G401 (cell line): ENCODE results near the gene SLX9. TPM values are rescaled to one million over a fixed set of nuclear protein-coding genes. Genes with fewer than 3 reads are reported as not detected.
"Not testable (repeated sequence)": the region's sequence is repeated elsewhere in the genome, so short reads cannot be mapped to it uniquely, and the experiment has no call there.

Source experiments
- DNase-seq: peaks from one replicate; pipeline ENCODE4 v3.0.0-alpha.2; 2015; ENCODE audit warnings: low spot score
- in situ Hi-C: cut with HindIII; loops from 2 replicates; pipeline ENCODE4 v1.10.0; 2016; ENCODE audit warnings: low sequenced_read_pairs, mixed read lengths
- total RNA-seq: library from RNA; depleted of rRNA; stranded (reverse); fragments of >200 nt; shearing (Covaris generic); gene quantifications from 2 replicates; pipeline ENCODE4 v1.2.3, GENCODE V29; 2014

SLX9 gene
- total RNA-seq, 1 experiment from 2014 or later = 48.2 TPM

GRCh38 chr21:44969066-44969670 lies 29.3 kb downstream of the SLX9 start:
- in situ Hi-C loops = no loop called here
- no peak for DNase-seq

DNA sequence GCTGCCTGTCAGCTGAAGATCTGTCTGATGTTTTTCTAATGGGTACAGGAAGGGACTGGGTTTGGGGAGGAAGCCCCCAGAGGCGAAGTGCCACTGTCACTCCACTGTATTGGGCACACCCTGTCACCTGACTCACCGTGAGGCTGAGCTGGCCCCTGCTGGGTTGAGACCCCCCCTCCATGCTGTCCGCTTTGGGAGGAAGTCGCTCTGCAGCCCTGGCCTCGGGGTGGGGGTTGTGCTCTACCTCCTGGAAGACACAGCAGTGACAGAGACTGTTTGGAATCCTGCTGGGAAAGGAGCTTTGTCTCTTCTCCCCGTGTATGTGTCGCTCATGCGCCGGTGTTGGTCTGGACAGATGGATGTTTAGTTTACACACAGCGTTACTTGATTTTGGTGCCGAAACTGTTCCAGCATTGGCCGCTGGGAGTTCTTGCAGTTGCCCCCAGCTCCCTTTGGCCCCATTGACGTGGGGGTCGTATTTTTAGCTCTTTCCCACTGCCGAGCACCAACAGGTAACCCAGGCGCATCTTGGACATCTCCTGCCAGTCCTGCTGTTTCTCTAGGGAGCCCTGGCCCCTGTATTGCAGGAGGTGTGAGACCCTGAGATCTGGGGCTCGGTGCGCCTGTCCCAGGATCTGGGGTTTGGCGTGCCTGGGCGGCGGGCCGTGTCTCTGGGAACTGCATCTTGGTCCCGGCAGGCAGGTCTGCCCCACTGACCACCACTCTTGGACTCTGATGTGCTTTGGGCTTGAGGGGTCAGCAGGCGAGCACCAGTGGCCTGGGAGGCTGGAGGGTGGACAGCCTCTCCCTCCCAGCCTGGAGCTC lies 30.3 kb downstream of the SLX9 start:
- DNase-seq = no peak
- in situ Hi-C loops = no loop called here

DNA sequence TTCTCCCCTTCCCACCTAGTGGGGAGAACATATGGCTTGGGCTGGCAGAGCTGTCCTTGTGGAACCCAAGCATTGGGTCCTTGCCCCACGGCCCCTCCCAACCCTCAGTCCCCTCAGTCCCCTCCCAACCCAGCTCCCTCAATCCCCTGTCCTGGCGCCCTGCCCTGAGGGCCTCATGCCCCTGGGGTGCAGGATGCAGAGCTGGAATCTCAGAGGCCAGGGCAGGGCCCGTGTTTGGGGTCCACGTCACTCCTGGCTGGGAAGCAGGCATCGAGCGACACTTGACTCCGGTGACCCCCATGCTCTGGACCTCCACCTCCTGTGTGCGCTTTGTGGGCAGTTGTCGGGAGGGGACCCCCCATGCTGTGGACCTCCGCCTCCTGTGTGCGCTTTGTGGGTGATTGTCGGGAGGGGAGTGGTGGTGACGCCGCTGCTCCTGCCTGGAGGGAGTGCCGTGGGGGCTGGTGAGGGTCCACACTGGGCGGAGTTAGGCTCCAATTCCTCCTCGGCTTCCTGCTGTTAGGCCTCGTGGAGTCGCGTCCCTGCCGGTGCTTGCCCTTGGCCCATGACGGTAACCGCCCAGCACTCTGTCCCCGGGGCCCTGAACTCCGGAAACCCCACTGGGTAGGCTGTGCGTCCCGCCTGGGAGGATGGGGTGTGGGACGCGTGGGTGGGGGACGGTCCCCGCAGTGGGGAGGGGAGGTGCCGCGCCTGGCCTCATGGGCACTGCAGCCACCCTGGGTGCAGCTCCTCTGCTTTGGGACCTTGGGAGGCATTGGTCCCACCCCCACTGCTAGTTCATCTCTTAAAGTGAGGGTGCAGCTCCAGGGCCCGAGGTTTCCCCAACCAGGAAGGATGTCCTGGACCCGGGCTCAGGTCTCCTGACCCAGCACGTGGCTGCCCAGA lies 31.2 kb downstream of the SLX9 start:
- in situ Hi-C loops = no loop called here
- no peak for DNase-seq

- no peak for DNase-seq
- in situ Hi-C loops = no loop called here
Observed at GRCh38 chr21:44971672-44971995, 31.8 kb downstream of the SLX9 start.

- no peak for DNase-seq
- in situ Hi-C loops = no loop called here
Observed at GRCh38 chr21:44972301-44972814, 32.5 kb downstream of the SLX9 start.

DNA sequence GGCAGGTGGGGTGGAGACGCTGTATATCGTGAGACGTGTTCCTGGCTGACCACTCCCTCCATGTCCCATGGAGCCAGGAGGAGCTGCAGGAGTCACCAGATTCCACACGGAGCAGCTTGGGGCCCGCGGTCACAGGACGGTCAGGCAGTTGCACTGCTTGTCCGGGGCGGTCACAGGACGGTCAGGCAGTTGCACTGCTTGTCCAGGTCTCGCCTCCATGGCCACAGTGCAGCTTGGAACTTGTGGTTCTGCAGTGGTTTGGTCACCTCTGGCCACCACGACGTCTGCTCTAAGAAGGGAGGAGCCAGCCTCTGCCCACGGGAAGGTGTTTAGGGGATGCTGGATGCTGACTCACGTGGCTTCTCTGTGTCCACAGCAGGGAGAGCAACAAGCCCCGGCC lies 33.0 kb downstream of the SLX9 start:
- in situ Hi-C loops = no loop called here
- no peak for DNase-seq

DNA sequence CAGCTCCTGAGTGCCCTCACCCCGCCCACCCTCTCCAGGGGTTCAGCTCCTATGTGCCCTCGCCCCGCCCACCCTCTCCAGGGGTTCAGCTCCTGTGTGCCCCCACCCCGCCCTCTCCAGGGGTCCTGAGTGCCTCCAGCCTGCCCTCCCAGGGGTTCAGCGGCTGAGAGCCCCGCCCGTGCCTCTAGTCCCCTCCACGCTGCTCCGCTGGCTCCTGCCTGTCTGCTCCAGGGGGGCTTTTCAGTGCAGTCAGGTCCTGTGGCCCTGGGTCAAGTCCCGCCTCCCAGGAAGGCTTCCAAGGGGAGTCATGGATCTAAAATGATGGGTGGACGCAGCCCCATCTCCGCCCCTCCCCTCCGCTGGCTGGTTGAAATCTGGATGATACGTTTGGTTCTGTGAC lies 33.8 kb downstream of the SLX9 start:
- in situ Hi-C loops = no loop called here
- DNase-seq = no peak

- in situ Hi-C loops = no loop called here
- no peak for DNase-seq
Observed at GRCh38 chr21:44974676-44975075, 34.8 kb downstream of the SLX9 start.

- DNase-seq = no peak
- in situ Hi-C loops = no loop called here
Observed at GRCh38 chr21:44975720-44976555, 36.1 kb downstream of the SLX9 start.

DNA sequence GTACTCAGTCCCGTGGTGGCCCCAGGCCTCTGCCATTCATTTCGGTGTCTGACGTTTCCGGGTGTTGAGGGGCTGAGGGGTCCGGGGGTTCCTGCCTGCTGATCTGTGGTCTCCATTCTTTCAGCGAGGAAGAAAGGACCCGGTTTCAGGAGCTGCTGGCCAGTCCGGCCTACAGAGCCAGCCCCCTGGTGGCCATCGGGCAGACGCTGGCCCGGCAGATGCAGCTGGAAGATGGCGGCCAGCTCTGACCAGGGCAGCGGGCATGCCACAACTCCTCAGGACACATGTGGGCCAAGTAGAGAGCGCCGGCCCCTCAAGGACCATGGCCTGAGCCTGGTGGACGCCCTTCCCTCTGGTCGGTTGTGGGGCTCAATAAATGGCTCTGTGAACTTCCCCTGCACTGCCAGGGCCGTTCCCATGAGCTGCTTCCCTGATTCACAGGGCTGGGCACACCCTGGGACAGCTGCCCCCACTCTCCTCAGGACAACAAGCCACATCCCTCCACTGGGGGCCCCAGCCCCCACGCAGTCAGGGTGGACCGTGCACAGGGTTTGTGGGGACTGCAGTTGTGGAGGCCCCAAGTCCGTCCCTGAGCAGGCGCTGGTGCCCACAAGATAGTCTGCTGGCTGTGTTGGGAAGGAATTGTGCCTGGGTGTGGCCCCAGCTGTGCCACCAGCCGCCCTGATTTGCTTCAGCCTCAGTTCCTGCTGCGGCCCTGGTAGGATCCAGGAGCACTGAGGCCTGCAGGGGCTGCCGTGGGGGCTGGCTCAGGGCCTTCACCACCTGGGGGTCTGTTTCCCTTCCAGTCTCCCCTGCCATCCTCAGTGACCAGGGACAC lies 36.9 kb downstream of the SLX9 start:
- in situ Hi-C loops = not testable (repeated sequence)

DNA sequence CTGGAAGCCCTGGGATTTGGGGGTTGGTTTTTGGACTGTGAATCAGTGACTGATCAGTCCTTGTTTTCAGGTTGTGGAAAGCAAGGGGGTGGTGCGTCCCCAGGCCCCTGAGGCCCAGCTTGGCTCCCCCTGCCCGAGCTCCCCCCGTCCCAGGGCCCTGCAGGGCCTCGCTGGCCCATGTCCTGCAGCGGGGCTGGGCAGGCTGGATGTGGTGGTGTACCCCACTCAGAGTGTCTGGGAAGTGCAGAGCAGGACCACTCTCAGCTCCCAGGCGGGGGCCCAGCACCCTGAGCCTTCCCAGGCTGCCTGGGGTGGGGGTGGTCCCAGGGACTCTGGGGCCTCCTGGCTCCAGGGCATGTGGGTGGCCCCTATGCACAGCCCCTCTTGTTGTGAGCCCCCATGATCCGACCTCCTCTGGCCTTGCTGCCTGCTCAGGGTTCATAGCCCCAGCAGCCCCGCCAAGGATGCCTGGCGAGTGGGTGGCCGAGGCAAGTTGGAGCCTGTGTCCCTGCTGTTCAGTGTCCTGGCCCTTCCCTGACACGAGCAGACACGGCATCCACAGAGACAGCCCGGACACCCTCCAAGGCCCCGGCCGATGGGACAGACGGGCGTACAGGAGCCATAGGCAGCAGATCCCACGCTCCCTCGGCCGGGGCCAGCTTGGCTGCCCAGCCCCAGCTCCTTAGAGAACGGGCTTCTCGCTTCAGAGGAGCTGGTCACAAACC lies 37.9 kb downstream of the SLX9 start:
- DNase-seq = no peak
- in situ Hi-C loops = no loop called here

More for the DNA sequence above, 36.9 kb downstream of the SLX9 start:
- DNase-seq = not testable (repeated sequence)

DNA sequence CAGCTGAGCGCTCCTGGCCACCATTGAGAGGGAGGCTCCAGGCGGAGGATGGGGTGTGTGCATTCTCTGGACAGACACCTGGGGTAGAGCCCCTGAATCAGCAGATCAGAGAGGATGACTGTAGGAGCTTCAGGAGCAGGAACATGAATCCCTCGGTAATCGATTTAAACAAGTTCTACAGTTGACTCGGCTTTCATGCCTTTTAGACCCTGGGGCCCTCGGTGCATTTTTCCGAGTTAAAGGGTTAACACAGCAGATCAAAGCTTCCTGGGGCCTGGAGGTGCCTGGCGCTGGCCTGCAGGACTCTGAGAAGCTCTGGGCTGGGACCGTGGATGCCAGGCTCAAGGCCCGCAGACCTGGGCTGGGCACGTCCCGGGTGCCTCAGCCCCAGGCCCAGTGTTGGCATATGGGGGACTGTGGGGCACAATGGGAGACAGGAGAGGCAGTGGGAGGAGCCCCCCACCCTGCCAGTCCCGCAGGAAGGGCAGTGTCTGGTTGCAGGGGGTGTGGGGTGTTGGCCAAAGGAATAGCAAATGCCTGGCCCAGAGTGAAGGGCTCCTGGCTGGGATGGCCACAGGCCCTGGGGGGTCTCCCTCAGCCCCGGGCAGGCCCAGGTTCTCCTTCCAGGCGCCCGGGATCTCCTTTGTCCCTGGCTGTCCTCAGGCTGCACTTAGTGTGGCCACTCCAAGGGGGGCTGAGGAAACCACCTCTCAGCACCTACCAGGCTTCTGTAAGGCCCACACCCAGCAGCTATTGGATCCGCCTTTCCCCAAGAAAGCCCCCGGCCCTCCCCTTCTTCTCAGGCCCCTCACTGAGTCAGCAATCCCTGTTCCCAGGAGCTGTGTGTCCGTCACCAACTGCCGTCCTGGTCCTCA lies 40.1 kb downstream of the SLX9 start:
- DNase-seq = no peak
- in situ Hi-C loops = no loop called here

DNA sequence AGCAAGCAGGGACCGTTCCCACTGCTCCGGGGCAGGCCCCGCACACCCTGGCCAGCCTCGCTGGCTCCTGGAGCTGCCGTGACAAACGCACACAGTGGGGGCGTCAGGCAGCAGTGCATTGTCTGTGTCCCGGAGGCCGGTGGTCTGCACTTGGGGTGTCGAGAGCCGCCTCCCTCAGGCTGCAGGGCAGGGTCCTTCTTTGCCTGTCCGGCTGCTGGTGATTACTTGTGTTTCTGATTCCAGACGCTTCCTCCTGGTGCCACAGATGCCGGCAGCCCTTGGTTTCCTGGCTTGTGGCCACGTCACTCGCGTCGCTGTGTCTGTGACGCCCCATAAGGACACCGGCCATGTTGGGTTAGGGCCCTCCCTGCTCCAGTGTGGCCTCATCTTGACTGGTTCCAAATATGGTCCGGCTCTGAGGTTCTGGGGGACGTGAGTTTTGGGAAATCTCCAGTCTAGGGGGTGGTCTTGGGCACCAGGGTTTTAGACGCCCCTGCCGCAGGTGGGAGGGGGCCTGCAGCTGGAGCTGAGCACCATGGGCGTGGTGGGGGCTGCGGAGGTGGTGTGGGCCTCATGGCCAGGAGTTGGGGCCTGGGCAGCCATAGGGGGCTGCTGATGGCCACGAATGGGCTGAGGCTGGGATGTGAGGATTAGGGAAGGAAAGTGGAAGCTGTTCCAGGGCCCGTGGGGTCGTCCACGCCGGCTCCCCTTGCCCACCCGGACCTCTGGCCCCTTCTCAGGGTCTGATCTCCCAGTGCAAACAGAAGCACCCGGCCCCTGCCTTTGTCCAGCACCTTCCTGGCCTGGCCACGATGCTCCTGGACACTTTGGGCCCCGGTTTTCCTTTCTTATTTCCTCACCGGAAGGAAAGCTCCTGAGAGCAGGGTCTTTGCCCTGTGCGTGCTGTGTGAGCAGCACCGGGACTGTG lies 41.0 kb downstream of the SLX9 start:
- in situ Hi-C loops = no loop called here
- DNase-seq = no peak

GRCh38 chr21:44982558-44983250 lies 42.9 kb downstream of the SLX9 start:
- DNase-seq = no peak
- in situ Hi-C loops = no loop called here
